NCI-H460 (cell line): ENCODE data around the gene GYPA. TPM values are rescaled to one million over a fixed set of nuclear protein-coding genes. Genes with fewer than 3 reads are reported as not detected.

Experiments used
- total RNA-seq: library from RNA; depleted of rRNA; stranded (reverse); fragments of >200 nt; shearing (Covaris generic); gene quantifications from 2 replicates; pipeline ENCODE4 v1.2.3, GENCODE V29; 2014; rRNA removed

GYPA gene
- total RNA-seq, 1 experiment from 2014 or later = not detected

Other genes with a start within 250 kb of the GYPA start
- 1.3 and 2.3 TPM in 2 replicates for gene GYPE, start 235.2 kb downstream of the GYPA start, total RNA-seq
- gene GYPB, start 121.3 kb downstream of the GYPA start, total RNA-seq = not detected in 2 replicates